GM21723 (cell line): Measurements from ENCODE around the gene CHID1.

Experiments
- ATAC-seq: cut with Tn5 transposase; IDR thresholded peaks from one replicate; pipeline ENCODE4 v1.9.1; 2021; ENCODE audit warnings: mild to moderate bottlenecking, moderate library complexity; ENCODE audit not compliant: unreplicated experiment

CHID1 gene

DNA sequence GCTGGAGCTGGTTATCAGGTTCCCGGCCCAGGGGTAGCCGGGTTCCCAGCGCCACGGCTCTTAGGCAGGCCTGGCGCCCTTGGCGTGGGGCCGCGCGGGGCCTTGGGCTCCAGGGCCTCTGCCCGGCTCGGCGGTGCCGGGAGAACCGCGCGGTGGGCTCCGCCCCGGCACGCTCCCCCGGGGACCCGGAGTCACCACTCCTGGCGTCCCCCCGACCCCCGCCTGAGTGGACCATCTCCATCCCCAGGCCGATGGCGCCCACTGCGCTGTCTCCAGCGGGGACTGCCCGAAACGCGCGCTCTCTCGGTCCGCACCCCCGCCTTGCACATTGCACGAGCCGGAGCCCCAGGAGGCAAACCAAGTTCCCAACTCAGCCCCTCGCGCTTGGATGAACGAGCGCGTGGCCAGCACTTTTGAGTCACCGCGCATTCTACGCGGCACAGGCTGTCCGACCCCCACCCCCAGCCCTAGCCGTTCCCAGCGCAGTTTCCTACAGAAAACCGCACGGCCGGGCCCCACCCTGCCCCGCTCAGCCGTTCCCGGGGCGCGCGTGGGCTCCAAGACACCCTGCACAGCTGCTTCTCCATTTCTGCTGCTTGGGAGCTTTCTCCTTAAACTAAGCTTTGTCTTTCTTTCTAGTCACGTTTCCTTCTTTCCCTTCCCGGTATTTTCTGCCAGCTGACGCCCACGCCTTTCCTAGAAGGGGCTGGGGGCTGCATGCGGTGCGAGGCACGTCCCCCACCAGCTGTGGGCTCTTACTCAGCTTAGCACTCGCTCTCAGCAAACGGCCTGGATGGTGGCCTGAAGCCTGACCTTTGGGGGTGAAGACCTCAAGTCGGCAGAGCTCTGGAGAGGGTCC is 650 bp upstream of the CHID1 start:
- ATAC-seq: peak; percentile 39

GRCh38 chr11:910044-910588 is 494 bp downstream of the CHID1 start:
- peak; percentile 7 for ATAC-seq

DNA sequence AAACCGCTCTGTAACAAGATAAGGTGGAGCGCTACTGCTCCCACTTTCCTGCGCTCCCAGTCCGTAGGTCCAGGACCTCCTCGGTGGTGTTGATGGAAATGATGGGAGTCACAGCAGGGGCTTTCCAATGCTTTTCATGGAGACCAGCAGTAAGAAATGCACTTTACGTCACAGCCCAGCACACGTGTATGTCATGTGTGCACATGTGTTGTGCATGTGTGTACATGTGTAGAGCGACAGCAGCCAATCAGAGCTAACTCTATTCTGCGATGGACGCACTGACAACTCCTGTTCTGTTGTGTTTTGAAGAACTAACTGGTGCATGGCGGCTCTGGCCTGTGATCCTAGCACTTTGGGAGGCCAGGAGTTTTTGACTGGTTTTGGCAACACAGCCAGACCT is 1.2 kb downstream of the CHID1 start:
- ATAC-seq: no peak

GRCh38 chr11:908273-908672 is 2.3 kb downstream of the CHID1 start:
- ATAC-seq: no peak

- no peak for ATAC-seq
Observed at GRCh38 chr11:907668-908067, 2.9 kb downstream of the CHID1 start.

DNA sequence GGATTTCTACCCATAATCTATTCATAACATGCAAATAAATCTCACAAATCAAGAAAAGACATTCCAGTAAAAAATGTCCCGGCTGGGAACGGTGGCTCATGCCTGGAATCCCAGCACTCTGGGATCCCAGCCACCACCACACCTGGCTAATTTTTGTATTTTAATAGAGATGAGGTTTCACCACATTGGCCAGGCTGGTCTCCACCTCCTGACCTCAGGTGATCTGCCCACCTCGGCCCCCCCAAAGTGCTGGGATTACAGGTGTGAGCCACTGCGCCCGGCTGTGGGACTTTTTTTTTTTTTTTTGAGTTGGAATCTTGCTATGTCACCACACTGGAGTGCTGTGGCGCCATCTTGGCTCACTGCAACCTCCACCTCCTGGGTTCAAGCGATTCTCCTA is 4.7 kb downstream of the CHID1 start:
- no peak for ATAC-seq

DNA sequence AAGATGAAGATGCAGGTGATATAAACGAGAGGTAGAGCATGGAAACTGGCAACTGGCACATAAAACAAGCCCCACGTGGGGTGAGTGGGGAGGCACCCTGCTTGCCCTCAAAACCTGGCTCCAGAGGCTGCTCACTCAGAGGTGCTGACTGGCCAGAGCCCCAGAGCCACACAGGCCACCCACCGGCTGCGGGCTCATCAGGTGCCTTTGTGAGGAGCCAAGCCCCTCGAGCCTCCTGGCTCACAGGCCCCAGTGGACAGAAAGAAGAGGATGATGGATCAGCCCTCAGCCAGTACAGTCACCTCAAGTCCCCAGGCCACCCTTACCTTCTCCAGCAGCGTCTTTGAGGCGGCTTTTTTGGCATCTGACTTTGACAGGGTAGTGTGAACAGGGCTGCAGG is 6.2 kb downstream of the CHID1 start:
- ATAC-seq: no peak

GRCh38 chr11:901452-902061 is 9.1 kb downstream of the CHID1 start:
- no peak for ATAC-seq

GRCh38 chr11:900545-900944 is 10.1 kb downstream of the CHID1 start:
- no peak for ATAC-seq

GRCh38 chr11:899724-900123 is 10.9 kb downstream of the CHID1 start:
- ATAC-seq: no peak

GRCh38 chr11:898540-899190 is 11.9 kb downstream of the CHID1 start:
- no peak for ATAC-seq

- no peak for ATAC-seq
Observed at GRCh38 chr11:898143-898511, 12.5 kb downstream of the CHID1 start.

DNA sequence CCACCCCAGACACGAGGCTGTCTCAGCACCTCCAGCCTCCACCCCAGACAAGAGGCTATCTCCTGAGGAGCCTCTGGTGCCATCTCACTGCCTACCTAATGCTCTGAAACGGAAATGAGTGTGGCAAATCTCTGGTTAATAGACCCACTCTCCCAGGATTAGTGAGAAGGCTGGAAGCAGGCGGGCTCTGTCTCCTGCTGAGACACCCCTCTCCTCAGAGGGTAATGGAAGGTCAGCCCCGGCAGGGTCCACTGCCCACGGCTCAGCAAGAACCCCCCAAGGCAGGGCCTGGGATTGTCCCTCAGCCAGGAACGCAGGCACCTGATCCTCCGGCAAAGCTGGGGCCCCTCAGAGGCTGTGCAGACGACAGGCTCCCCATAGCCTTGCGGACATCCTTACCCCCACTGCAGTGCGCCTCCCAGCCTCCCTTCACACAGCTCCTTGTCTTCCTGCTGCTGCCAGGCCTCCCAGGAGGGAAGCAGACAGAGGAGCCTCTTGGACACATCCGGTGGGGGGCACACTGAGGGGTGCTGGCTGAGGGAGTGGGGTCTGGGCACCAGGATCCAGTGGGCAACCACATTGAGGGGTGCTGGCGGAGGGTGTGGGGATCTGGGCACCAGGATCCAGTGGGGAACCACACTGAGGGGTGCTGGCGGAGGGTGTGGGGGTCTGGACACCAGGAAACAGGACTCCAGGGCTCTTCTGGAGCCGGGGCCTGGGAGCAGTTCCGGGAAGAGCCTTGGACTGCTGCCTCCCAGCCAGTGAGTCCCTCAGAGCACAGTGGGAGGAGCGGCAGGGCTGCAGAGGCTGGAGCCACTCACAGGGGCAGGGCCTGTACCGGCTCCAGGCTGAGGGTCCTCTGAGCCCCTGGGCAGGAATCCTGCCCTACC is 13.1 kb downstream of the CHID1 start:
- ATAC-seq: no peak

GRCh38 chr11:895331-896110 is 15.1 kb downstream of the CHID1 start:
- ATAC-seq: no peak

- ATAC-seq: no peak
Observed at GRCh38 chr11:894575-895201, 15.9 kb downstream of the CHID1 start.

DNA sequence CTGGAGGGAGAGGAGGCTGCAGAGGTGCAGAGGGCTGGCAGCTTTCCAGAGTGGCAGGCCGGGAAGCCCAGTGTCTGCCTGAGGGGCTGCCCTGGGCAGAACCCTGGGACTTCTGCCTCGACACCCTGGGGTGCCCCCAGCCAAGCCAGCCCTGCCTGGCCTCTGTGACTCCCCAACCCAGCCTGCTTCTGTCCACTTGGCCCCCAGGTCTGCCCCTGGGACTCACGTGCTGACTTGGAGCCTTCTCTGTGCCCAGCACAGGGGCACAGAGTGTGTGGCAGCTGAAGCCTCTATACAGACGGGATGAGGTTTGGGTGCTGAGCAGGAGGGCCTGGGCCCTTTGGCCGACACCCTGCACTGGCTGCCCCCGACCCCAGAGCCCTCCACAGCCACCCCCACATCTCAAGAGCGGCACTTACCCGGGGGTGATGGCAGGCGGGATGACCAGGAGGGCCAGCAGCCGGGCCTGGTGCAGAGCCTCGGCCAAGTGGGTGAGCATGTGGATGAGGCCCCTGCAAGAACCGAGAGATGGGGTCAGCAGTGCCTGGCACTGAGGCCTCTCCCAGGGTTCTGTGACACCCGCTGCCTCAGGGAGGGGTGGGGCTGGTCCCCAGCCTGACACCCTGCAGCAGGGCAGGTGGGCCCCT is 17.5 kb downstream of the CHID1 start:
- no peak for ATAC-seq

DNA sequence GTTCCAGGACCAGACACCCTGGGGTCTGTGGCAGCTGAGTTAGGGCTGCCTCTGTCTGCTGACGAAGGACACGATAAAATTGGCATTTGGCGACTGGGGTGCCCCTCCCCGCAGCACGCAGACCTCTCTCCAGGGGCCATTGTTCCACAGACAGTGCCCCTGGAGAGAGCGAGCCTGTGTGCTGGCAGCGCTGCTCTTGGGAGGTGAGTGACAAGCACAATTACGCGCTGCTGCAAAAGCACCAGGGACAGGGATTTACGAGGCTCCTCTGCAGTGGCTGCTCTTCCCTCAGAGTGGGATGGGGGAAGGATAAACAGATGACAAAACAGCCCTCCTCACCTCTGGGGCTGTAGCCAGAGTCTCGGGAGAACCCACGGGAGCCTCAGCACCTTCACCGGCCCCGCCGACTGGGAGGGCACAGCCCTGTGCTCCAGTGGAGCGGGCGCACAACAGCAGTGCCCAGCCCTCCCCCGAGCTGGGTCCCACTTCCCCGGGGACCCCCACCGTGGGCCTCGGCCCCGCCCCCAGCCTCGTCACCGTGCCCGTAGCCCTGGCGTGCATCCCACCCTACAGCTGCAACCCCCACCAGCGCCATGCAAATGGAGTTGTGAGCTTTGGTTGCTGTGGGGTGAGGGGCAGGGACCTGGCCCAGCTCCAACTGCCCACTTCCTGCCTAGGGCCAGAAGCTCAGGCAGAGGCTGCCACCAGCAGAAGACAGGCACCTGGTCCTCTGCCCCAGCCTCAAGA is 19.6 kb downstream of the CHID1 start:
- ATAC-seq: no peak

DNA sequence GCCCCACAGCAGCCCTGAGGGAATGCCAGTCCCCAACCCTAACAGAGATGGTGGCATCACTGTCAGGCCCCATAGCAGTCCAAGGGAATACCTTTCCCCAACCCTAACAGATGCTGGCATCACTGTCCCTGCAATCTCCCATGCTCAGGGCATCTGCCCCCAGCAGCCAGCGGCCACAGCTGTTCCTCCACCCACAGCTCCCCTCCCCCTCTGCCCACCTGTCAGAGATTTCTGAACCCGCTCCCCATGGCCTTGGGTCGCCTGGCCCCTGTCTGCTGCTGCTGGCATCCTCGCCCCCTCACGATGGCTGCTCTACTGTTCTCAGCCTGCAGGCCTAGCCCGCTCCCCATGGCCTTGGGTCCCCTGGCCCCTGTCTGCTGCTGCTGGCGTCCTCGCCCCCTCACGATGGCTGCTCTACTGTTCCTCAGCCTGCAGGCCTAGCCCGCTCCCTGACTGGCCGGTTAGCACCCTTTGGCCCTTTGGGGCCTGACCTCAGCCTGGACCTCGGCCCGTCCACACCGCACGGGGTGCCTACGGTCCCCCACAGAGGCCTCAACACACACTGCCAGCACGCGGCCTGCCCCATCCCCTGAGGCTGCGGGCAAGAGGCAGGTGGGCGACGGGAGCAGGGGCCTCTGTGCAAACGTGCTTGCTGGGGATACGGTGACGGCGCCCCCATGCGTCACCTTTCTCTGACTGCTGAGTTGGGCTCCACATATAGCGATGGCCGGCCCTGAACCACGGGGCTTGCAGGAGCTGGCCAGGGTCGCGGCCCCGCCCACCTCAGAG is 20.7 kb downstream of the CHID1 start:
- ATAC-seq: no peak
